GM19463 (cell line): ENCODE data around the gene PXYLP1.
"Not testable (repeated sequence)": the region's sequence is repeated elsewhere in the genome, so short reads cannot be mapped to it uniquely, and the experiment has no call there.

Experiments used
- ATAC-seq: cut with Tn5 transposase; IDR thresholded peaks from one replicate; pipeline ENCODE4 v1.9.1; 2021; ENCODE audit warnings: mild to moderate bottlenecking, moderate library complexity; ENCODE audit not compliant: unreplicated experiment

Gene PXYLP1, protein sequence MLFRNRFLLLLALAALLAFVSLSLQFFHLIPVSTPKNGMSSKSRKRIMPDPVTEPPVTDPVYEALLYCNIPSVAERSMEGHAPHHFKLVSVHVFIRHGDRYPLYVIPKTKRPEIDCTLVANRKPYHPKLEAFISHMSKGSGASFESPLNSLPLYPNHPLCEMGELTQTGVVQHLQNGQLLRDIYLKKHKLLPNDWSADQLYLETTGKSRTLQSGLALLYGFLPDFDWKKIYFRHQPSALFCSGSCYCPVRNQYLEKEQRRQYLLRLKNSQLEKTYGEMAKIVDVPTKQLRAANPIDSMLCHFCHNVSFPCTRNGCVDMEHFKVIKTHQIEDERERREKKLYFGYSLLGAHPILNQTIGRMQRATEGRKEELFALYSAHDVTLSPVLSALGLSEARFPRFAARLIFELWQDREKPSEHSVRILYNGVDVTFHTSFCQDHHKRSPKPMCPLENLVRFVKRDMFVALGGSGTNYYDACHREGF

GRCh38 chr3:141231101-141231951, at the start of gene PXYLP1:
Gene PXYLP1, plus strand, starts transcription at chr3:141231825. Its CDS starts 28,351 bp downstream, at chr3:141260176.
- peak; percentile 96 for ATAC-seq

GRCh38 chr3:141183606-141184005, 48.0 kb upstream of the PXYLP1 start:
- no peak for ATAC-seq

DNA sequence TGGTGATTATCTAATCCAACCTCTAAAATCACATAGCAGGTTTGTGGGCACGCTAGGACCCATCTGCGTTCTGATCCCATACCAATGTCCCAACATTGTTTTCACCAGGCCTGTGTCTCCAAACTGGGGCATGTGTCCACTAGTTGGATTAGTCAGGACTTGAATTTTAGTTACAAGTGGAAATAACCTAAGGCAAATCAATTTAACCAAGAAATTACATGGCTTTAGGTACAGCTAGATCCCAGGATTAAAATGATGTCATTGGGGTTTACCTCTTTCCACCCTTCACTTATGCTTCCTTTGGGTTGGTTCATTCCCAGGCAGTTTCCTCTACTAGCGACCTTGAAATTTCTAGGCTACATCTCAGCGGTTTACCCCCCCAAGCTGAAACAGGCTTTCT, 47.2 kb upstream of the PXYLP1 start:
- ATAC-seq: no peak

DNA sequence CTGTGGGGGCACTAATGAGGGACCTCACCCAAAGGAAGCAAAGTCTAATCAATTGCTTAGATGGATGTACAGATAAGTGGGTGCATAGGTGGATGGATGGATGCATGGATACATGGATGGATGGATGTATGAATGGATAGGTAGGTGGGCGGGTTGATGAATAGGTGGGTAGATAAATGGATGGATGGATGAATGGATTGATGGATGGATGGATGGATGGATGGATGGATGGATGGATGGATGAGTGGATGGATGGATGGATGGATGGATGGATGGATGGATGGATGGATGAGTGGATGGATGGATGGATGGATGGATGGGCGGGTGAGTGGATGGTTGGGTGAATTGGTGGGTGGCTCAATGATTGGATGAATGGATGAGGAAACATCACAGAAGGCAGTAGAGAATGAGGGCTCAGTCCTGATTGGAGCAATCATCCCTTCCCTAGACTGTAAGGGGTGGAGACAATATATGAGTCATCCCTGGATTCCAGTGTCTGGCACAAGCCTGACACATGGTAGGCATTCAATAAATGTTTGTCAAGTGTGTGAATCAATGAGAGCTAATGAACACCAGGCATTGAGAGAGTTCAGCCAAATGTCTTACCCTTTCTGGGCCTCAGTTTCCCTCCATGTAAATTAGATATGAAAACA, 40.4 kb upstream of the PXYLP1 start:
- no peak for ATAC-seq

DNA sequence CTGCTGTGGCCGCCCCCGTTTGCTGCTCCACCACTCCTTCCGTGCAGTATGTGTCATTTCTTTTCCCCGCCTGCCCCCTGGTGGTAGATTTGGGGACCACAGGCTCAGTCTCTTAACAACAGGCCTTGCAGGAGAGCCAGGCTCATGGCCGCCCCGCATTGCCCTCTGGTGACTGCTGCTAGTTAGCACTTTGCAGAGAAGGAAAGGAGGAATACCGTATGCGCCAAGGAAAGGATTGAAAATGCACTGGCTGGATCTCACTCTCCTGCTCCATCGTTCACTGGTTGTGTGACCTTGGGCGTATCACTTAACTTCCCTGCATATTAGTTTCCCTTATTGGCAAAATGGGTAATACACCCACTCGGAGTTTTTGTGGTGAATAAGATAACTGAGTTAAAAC, 39.3 kb upstream of the PXYLP1 start:
- ATAC-seq: peak; percentile 100

DNA sequence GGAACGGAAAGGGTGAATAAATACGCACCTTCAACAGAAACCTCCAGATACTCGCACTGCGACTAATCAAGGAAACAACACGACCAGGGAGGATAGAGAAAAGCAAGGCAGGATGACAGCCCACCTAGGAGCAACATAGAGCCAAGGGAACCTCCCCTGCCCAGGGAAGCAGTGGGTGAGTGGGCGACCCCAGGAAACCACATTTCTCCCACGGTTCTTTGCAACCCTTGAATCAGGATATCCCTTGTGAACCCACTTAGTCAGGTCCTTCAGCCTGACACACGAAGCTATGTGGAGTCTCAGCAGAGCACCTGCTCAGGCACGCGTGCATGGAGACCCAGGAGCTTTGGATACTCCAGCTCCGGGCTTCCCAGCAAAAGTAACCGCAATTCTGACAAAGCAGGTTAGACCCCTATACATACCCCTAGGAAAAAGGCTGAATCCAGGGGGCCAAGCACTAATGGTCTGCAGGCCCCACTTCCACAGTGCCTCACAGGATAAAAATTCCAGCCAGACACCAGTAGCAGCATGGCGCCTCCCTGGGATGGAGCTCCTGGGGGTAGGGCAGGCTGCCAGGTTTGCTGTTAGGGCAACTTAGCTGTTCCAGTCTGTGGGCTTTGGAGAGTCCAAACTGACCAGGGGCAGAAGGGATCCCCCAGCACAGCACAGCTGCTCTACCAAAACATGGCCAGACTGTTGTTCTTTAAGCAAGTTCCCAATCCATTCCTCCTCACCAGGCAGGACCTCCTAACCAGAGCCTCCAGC, 38.4 kb upstream of the PXYLP1 start:
- no peak for ATAC-seq

- no peak for ATAC-seq
These were observed 30.5 kb upstream of the PXYLP1 start for GRCh38 chr3:141201122-141201521.

GRCh38 chr3:141202682-141203081, 28.9 kb upstream of the PXYLP1 start:
- no peak for ATAC-seq

- no peak for ATAC-seq
These were observed 27.8 kb upstream of the PXYLP1 start for GRCh38 chr3:141203866-141204265.

DNA sequence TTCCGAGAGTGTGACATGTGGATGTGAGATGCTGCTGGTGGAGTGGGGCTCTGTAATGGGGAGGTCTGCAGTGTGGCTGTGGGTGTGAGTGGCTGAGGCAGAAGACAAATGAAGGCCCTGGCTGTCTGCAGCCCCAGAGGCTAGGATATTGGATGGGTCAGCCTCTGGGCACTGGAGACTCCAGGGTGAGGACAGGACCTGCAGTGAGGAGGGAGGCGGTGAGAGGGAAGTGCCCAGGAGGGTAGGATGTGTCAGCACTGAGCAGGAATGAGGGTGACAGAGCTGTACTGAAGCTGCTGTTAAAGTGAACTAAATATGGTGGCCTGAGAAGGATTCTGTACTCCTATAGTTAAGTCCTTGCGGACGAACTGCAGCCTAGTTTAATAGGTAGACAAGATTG, 27.3 kb upstream of the PXYLP1 start:
- no peak for ATAC-seq

DNA sequence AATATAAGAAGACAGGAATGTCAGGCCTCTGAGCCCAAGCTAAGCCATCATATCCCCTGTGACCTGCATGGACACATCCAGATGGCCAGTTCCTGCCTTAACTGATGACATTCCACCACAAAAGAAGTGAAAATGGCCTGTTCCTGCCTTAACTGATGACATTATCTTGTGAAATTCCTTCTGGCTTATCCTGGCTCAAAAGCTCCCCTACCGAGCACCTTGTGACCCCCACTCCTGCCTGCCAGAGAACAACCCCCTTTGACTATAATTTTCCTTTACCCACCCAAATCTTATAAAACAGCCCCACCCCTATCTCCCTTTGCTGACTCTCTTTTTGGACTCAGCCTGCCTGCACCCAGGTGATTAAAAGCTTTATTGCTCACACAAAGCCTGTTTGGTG, 20.3 kb upstream of the PXYLP1 start:
- ATAC-seq: not testable (repeated sequence)

DNA sequence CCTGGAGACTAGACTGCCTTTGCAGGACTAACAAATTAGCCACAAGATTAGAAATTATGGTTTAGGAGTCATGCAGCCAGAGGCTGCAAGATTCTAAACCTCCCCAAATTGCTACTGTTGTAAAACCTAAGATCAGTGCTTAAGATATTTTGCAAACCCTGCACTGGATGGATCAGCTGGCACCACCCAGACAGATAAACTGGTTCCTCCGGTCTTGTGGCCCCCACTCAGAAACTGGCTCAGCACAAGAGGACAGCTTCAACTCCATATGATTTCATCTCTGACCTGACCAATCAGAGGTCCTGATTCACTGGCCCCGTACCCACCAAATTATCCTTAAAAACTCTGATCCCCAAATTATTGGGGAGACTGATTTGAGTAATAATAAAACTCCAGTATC, 19.5 kb upstream of the PXYLP1 start:
- ATAC-seq: no peak

DNA sequence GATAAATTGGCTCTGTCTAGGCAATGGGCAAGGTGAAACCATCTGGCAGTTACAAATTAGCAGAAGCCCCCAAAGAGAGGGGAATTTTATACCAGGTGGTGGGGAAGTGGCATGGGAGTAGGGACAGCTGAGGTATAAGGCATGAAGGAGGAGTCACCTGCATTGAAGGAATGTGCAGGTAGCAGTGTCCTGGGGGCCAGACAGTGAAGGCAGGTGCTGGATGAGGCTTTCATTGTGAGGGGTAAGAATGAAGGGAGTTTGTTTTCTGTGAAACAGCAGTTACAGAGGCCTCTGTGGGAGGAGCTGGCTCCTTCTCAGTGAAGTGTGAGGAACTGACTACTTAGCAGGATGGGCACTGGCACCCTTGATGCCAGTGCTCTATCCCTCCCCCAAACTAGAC, 19.1 kb upstream of the PXYLP1 start:
- ATAC-seq: no peak

DNA sequence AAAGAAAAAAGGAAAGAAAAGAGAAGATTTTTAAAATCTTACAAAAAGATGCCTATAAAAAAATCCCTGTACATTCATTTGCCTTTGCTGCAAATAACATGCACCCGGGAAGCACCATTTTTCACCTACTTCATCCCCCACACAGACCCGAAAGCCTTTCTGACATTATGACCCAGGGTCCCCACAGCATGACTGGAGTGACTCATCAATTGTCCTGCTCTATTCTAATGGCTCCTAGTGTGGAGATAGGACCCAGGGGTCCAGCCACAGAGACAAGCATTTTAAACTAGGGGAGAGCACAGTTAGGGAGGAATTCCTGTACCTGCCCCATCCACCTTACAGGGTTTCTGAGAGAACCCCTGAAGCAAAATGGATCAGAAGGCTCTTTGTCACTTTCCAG, 14.7 kb upstream of the PXYLP1 start:
- no peak for ATAC-seq

- no peak for ATAC-seq
These were observed 14.2 kb upstream of the PXYLP1 start for GRCh38 chr3:141217389-141217788.

GRCh38 chr3:141218162-141218835, 13.3 kb upstream of the PXYLP1 start:
- ATAC-seq: no peak

DNA sequence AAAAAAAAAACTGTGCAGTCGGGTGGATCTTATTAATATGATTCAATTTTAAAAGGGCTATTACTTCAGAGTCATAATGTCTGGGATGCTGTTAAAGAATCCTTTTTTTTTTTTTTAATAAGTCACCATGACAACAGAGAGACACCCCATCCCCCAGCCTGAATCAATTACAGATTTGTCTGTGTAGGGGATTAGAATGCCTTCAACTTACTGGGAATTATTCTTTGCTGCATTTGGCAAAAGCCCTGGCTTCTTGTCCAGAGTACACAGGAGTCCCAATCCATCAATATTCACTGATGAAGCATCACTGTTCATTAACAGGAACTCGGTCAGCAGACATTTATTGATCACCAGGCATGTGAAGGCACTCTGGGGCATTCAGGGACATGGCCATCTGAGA, 12.7 kb upstream of the PXYLP1 start:
- no peak for ATAC-seq

GRCh38 chr3:141223673-141224166, 7.9 kb upstream of the PXYLP1 start:
- ATAC-seq: no peak

DNA sequence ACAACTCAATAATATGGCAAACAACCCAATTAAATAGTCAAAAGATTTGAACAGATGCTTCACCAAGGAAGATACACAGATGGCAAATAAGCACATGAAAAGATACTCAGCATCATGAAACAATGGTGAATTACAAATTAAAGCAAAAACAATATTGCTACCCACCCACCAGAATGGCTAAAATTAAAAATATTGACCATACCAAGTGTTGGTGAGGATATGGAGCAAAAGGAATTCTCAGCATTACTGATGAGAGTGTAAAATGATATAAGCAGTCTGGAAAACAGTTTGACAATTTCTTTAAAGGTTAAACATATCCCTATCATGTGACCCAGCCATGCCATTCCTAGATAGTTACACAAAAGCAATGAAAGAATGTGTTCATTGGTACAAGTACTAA, 5.7 kb upstream of the PXYLP1 start:
- no peak for ATAC-seq

GRCh38 chr3:141227216-141227615, 4.4 kb upstream of the PXYLP1 start:
- no peak for ATAC-seq
